HEK293 (cell line): ENCODE data around the gene SMIM38.

ENCODE experiments used
- CTCF ChIA-PET: fragments of 350-600 bp; formaldehyde crosslinking; extraction: SDS; loops from one replicate; lab custom pipeline; 2021; ENCODE audit warnings: antibody characterized with exemption; lab: Yijun Ruan, JAX
- POLR2A ChIA-PET: fragments of 300-600 bp; formaldehyde crosslinking; extraction: SDS; loops from one replicate; lab custom pipeline; 2020; ENCODE audit warnings: antibody characterized with exemption, inconsistent platforms; lab: Yijun Ruan, JAX
- H3K27ac ChIP-seq: fragments of 200-500 bp; sonication (Bioruptor generic); 2 replicates; pipeline ENCODE4 v1.5.1; 2014; ENCODE audit warnings: low read depth, low read length, control low read depth, inconsistent platforms; ENCODE audit errors: extremely low read depth
- H3K36me3 ChIP-seq, 2 experiments: fragments of 200-500 bp in 1 of 2; sonication (Bioruptor generic) in 1 of 2; 1 replicate in 1 of 2; 2 replicates in 1 of 2; pipeline ENCODE4 v1.5.1; 2014 to 2017; ENCODE audit warnings: inconsistent platforms in 2 of 2, low read length in 2 of 2; ENCODE audit not compliant: control insufficient read depth in 2 of 2, insufficient read depth in 1 of 2
- H3K4me1 ChIP-seq: fragments of 200-500 bp; sonication (Bioruptor generic); 2 replicates; pipeline ENCODE4 v1.5.1; 2014; ENCODE audit warnings: mild to moderate bottlenecking, low read length, inconsistent platforms; ENCODE audit not compliant: control insufficient read depth, insufficient read depth
- H3K4me3 ChIP-seq: 2 replicates; pipeline ENCODE4 v1.5.1; 2011; ENCODE audit warnings: low read depth, mild to moderate bottlenecking, control low read depth, low read length, moderate library complexity
- H3K9me3 ChIP-seq: fragments of 200-500 bp; sonication (Bioruptor generic); 2 replicates; pipeline ENCODE4 v1.5.1; 2014; ENCODE audit warnings: low read depth, low read length, inconsistent platforms; ENCODE audit not compliant: control insufficient read depth, insufficient read depth
- EGR2 ChIP-seq: fragments of 450-650 bp; formaldehyde crosslinking; IDR thresholded peaks from 2 replicates; pipeline ENCODE4 v1.5.1; 2016; ENCODE audit warnings: low read depth, missing biosample characterization, missing genetic modification characterization
- GLI4 ChIP-seq: fragments of 450-650 bp; formaldehyde crosslinking; IDR thresholded peaks from 2 replicates; pipeline ENCODE4 v1.5.1; 2016; ENCODE audit warnings: missing biosample characterization, missing genetic modification characterization
- OVOL3 ChIP-seq: fragments of 450-650 bp; formaldehyde crosslinking; IDR thresholded peaks from 2 replicates; pipeline ENCODE4 v1.5.1; 2016; ENCODE audit warnings: missing biosample characterization, missing genetic modification characterization
- SCRT2 ChIP-seq: fragments of 450-650 bp; formaldehyde crosslinking; IDR thresholded peaks from 2 replicates; pipeline ENCODE4 v1.5.1; 2016; ENCODE audit warnings: missing biosample characterization, missing genetic modification characterization
- TRIM28 ChIP-seq: IDR thresholded peaks from 2 replicates; pipeline ENCODE4 v1.6.1; 2011; ENCODE audit warnings: low read length, control low read depth, borderline replicate concordance
- YY2 ChIP-seq: fragments of 450-650 bp; formaldehyde crosslinking; IDR thresholded peaks from 2 replicates; pipeline ENCODE4 v1.5.1; 2016; ENCODE audit warnings: missing biosample characterization, missing genetic modification characterization
- ZFHX2 ChIP-seq: fragments of 450-650 bp; formaldehyde crosslinking; conservative IDR thresholded peaks from 2 replicates; pipeline ENCODE4 v1.5.1; 2016; ENCODE audit warnings: missing biosample characterization, missing genetic modification characterization
- ZFP41 ChIP-seq: fragments of 450-650 bp; formaldehyde crosslinking; IDR thresholded peaks from 2 replicates; pipeline ENCODE4 v1.5.1; 2016; ENCODE audit warnings: missing biosample characterization, missing genetic modification characterization, borderline replicate concordance
- ZNF114 ChIP-seq: fragments of 450-650 bp; formaldehyde crosslinking; IDR thresholded peaks from 2 replicates; pipeline ENCODE4 v1.5.0; 2017; ENCODE audit warnings: missing biosample characterization, missing genetic modification characterization
- ZNF140 ChIP-seq: fragments of 450-650 bp; formaldehyde crosslinking; IDR thresholded peaks from 2 replicates; pipeline ENCODE4 v1.5.1; 2016; ENCODE audit warnings: missing biosample characterization, missing genetic modification characterization
- ZNF174 ChIP-seq: fragments of 450-650 bp; formaldehyde crosslinking; IDR thresholded peaks from 2 replicates; pipeline ENCODE4 v1.5.0; 2017; ENCODE audit warnings: missing biosample characterization, mild to moderate bottlenecking, missing genetic modification characterization
- ZNF423 ChIP-seq: fragments of 450-650 bp; formaldehyde crosslinking; IDR thresholded peaks from 2 replicates; pipeline ENCODE4 v1.5.1; 2016; ENCODE audit warnings: missing biosample characterization, missing genetic modification characterization
- ZNF501 ChIP-seq: fragments of 450-650 bp; formaldehyde crosslinking; IDR thresholded peaks from 2 replicates; pipeline ENCODE4 v1.5.1; 2016; ENCODE audit warnings: missing biosample characterization, missing genetic modification characterization
- ZNF610 ChIP-seq: fragments of 450-650 bp; formaldehyde crosslinking; IDR thresholded peaks from 2 replicates; pipeline ENCODE4 v1.5.1; 2016; ENCODE audit warnings: missing biosample characterization, missing genetic modification characterization, borderline replicate concordance
- ZNF623 ChIP-seq: fragments of 450-650 bp; formaldehyde crosslinking; IDR thresholded peaks from 2 replicates; pipeline ENCODE4 v1.5.1; 2016; ENCODE audit warnings: missing biosample characterization, missing genetic modification characterization
- ZNF658 ChIP-seq: fragments of 450-650 bp; formaldehyde crosslinking; IDR thresholded peaks from 2 replicates; pipeline ENCODE4; 2016; ENCODE audit warnings: missing biosample characterization, missing genetic modification characterization
- ZNF777 ChIP-seq: fragments of 450-650 bp; formaldehyde crosslinking; IDR thresholded peaks from 2 replicates; pipeline ENCODE4 v1.5.1; 2017; ENCODE audit warnings: missing biosample characterization, missing genetic modification characterization, borderline replicate concordance
- TF ChIP-seq, protein P1 (sequence below): fragments of 450-650 bp; formaldehyde crosslinking; IDR thresholded peaks from 2 replicates; pipeline ENCODE4 v1.5.1; 2016; ENCODE audit warnings: missing biosample characterization, missing genetic modification characterization
- TF ChIP-seq, protein P2 (sequence below): fragments of 450-650 bp; formaldehyde crosslinking; IDR thresholded peaks from 2 replicates; pipeline ENCODE4 v1.5.0; 2017; ENCODE audit warnings: missing biosample characterization, missing genetic modification characterization, borderline replicate concordance
- TF ChIP-seq, protein P3 (sequence below): fragments of 450-650 bp; formaldehyde crosslinking; IDR thresholded peaks from 2 replicates; pipeline ENCODE4 v1.5.1; 2016; ENCODE audit warnings: missing biosample characterization, missing genetic modification characterization, low read depth
- TF ChIP-seq, protein P4 (sequence below): fragments of 450-650 bp; formaldehyde crosslinking; conservative IDR thresholded peaks from 2 replicates; pipeline ENCODE4 v1.5.1; 2016; ENCODE audit warnings: low read depth, missing biosample characterization, missing genetic modification characterization

SMIM38 gene

DNA sequence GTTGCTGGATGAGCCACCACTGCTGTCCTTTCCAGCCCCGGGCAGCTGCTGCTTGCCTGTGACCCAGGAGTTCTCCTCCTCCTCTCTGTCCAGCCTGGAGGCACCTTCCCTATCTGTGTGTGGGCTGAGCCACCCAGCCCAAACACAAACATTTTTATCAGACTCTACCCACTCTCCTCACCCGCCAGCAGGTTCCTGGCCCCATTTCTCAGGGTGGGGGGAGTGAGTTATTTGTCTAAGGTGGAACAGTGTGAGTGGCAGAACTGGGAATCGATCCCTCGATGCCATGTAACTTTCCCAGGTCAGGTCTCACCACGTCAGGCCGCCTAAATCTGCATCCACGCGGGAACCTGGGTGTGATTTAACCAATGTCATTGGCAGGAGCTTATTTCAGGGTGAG, 20.8 kb upstream of the SMIM38 start:
- Histone ChIP-seq H3K4me3 (no peak overlapping the region), H3K4me1 (no peaks in the 10 kb centered on the region), H3K9me3 (no peaks in the 10 kb centered on the region), H3K36me3 (no peaks in the 10 kb centered on the region)
- CTCF ChIA-PET = no interaction called here
- TF ChIP-seq EGR2 (tag by site-specific recombination) = peak; percentile 74; the same call in 1 of the 2 replicates
- peak; percentile 47 for TF ChIP-seq ZFHX2 (tag by site-specific recombination)
- no peak for TF ChIP-seq ZNF658 (tag by site-specific recombination)
- TF ChIP-seq GLI4 (tag by site-specific recombination) = no peak
- TF ChIP-seq, protein P1, sequence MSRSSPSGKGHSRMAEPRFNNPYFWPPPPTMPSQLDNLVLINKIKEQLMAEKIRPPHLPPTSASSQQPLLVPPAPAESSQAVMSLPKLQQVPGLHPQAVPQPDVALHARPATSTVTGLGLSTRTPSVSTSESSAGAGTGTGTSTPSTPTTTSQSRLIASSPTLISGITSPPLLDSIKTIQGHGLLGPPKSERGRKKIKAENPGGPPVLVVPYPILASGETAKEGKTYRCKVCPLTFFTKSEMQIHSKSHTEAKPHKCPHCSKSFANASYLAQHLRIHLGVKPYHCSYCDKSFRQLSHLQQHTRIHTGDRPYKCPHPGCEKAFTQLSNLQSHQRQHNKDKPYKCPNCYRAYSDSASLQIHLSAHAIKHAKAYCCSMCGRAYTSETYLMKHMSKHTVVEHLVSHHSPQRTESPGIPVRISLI (tag by site-specific recombination) = no peak
- TF ChIP-seq TRIM28 = no peak
- TF ChIP-seq, all 188 proteins: peak for 2
- no peak overlapping the region for H3K27ac ChIP-seq
- POLR2A ChIA-PET = no interaction called here

DNA sequence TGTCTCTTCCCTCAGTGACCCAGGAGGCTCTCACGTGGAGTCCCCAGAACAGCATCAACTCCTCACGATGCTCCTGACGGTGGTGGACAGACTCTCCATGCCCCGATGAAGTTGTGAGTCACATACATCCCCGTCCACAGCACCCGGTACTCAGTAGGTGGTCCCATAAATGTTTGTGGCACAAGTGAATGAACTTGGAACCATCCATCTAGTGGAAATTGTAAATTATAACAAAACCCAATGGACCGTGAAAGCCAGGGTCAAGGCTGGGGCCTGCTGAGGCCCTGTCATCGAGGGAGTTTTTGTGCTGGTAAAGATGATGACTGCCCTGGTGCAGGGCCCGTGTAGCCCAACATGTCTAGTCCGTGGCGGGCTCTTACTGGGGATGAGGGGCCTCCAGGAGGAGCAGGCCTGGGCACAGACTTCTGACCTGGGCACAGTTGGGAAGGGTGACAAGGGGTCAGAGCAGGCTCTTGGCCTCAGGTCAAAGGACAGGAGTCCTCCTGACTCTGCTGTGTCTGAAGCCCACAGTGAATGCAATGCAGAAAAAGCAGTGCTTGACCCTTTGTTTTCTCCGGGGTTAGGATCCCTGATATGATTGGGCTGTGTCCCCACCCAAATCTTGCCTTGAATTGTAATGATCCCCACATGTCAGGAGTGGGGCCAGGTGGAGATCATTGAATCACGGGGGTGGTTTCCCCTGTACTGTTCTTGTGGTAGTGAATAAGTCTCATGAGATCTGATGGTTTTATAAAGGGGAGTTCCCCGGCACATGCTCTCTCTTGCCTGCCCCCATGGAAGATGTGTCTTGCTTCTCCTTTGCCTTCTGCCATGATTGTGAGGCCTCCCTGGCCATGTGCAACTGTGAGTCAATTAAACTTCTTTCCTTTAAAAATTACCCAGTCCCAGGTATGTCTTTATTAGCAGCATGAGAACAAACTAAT, 20.0 kb upstream of the SMIM38 start:
- no peaks in the 10 kb centered on the region for H3K36me3 ChIP-seq
- TF ChIP-seq, protein P2, sequence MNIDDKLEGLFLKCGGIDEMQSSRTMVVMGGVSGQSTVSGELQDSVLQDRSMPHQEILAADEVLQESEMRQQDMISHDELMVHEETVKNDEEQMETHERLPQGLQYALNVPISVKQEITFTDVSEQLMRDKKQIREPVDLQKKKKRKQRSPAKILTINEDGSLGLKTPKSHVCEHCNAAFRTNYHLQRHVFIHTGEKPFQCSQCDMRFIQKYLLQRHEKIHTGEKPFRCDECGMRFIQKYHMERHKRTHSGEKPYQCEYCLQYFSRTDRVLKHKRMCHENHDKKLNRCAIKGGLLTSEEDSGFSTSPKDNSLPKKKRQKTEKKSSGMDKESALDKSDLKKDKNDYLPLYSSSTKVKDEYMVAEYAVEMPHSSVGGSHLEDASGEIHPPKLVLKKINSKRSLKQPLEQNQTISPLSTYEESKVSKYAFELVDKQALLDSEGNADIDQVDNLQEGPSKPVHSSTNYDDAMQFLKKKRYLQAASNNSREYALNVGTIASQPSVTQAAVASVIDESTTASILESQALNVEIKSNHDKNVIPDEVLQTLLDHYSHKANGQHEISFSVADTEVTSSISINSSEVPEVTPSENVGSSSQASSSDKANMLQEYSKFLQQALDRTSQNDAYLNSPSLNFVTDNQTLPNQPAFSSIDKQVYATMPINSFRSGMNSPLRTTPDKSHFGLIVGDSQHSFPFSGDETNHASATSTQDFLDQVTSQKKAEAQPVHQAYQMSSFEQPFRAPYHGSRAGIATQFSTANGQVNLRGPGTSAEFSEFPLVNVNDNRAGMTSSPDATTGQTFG = no peak
- TF ChIP-seq, protein P3, sequence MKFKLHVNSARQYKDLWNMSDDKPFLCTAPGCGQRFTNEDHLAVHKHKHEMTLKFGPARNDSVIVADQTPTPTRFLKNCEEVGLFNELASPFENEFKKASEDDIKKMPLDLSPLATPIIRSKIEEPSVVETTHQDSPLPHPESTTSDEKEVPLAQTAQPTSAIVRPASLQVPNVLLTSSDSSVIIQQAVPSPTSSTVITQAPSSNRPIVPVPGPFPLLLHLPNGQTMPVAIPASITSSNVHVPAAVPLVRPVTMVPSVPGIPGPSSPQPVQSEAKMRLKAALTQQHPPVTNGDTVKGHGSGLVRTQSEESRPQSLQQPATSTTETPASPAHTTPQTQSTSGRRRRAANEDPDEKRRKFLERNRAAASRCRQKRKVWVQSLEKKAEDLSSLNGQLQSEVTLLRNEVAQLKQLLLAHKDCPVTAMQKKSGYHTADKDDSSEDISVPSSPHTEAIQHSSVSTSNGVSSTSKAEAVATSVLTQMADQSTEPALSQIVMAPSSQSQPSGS (tag by site-specific recombination) = no peak
- TF ChIP-seq OVOL3 (tag by site-specific recombination) (no peak), ZNF610 (no peak), ZNF777 (tag by site-specific recombination) (no peak), ZNF501 (tag by site-specific recombination) (no peak), ZFP41 (tag by site-specific recombination) (no peak), ZNF623 (tag by site-specific recombination) (no peak), ZNF174 (tag by site-specific recombination) (no peak), ZNF114 (no peak), SCRT2 (tag by site-specific recombination) (no peak), ZNF423 (tag by site-specific recombination) (no peak), ZNF140 (tag by site-specific recombination) (no peak), YY2 (tag by site-specific recombination) (no peak)
- TF ChIP-seq, protein P4, sequence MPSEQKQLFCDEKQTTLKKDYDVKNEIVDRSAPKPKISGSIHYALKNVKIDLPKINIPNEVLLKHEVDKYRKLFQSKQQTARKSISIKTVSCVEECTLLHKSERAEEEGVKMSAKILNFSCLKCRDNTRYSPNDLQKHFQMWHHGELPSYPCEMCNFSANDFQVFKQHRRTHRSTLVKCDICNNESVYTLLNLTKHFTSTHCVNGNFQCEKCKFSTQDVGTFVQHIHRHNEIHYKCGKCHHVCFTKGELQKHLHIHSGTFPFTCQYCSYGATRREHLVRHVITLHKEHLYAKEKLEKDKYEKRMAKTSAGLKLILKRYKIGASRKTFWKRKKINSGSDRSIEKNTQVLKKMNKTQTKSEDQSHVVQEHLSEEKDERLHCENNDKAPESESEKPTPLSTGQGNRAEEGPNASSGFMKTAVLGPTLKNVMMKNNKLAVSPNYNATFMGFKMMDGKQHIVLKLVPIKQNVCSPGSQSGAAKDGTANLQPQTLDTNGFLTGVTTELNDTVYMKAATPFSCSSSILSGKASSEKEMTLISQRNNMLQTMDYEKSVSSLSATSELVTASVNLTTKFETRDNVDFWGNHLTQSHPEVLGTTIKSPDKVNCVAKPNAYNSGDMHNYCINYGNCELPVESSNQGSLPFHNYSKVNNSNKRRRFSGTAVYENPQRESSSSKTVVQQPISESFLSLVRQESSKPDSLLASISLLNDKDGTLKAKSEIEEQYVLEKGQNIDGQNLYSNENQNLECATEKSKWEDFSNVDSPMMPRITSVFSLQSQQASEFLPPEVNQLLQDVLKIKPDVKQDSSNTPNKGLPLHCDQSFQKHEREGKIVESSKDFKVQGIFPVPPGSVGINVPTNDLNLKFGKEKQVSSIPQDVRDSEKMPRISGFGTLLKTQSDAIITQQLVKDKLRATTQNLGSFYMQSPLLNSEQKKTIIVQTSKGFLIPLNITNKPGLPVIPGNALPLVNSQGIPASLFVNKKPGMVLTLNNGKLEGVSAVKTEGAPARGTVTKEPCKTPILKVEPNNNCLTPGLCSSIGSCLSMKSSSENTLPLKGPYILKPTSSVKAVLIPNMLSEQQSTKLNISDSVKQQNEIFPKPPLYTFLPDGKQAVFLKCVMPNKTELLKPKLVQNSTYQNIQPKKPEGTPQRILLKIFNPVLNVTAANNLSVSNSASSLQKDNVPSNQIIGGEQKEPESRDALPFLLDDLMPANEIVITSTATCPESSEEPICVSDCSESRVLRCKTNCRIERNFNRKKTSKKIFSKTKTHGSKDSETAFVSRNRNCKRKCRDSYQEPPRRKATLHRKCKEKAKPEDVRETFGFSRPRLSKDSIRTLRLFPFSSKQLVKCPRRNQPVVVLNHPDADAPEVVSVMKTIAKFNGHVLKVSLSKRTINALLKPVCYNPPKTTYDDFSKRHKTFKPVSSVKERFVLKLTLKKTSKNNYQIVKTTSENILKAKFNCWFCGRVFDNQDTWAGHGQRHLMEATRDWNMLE (tag by site-specific recombination) = no peak
- TF ChIP-seq, all 188 proteins: peak for 0
- no peaks in the 10 kb centered on the region for H3K9me3 ChIP-seq
- POLR2A ChIA-PET = no interaction called here
- no peak overlapping the region for H3K4me3 ChIP-seq
- H3K27ac ChIP-seq = no peak overlapping the region
- no peaks in the 10 kb centered on the region for H3K4me1 ChIP-seq
- CTCF ChIA-PET = no interaction called here
